Effector memory CD4-positive, alpha-beta T cell (primary cell): Measurements from ENCODE around the gene ZNF787.

ENCODE experiments used
- DNase-seq, 3 donors: peaks; one replicate each; pipeline ENCODE4 v3.0.0-alpha.2; 2020
- H3K27ac ChIP-seq: 2 replicates; pipeline ENCODE4 v1.7.0; 2013; ENCODE audit warnings: mild to moderate bottlenecking, low read length, moderate library complexity; ENCODE audit not compliant: insufficient read depth, poor library complexity, severe bottlenecking
- H3K27me3 ChIP-seq: replicated peaks from 2 replicates; pipeline ENCODE4 v1.7.0; 2013; ENCODE audit warnings: mild to moderate bottlenecking, low read length; ENCODE audit not compliant: insufficient read depth, control insufficient read depth, poor library complexity, severe bottlenecking
- H3K36me3 ChIP-seq: 2 replicates; pipeline ENCODE4 v1.7.0; 2013; ENCODE audit warnings: mild to moderate bottlenecking, low read length, moderate library complexity; ENCODE audit not compliant: control insufficient read depth, insufficient read depth
- H3K4me1 ChIP-seq: 2 replicates; pipeline ENCODE4 v1.7.0; 2013; ENCODE audit warnings: low read length, mild to moderate bottlenecking; ENCODE audit not compliant: control insufficient read depth, insufficient read depth, poor library complexity, severe bottlenecking
- H3K4me3 ChIP-seq: 2 replicates; pipeline ENCODE4 v1.7.0; 2013; ENCODE audit warnings: low read length, low read depth, mild to moderate bottlenecking; ENCODE audit not compliant: insufficient read depth, poor library complexity, severe bottlenecking
- H3K9me3 ChIP-seq: 2 replicates; pipeline ENCODE4 v1.7.0; 2013; ENCODE audit warnings: mild to moderate bottlenecking, low read length, moderate library complexity; ENCODE audit not compliant: control insufficient read depth

Gene ZNF787

DNA sequence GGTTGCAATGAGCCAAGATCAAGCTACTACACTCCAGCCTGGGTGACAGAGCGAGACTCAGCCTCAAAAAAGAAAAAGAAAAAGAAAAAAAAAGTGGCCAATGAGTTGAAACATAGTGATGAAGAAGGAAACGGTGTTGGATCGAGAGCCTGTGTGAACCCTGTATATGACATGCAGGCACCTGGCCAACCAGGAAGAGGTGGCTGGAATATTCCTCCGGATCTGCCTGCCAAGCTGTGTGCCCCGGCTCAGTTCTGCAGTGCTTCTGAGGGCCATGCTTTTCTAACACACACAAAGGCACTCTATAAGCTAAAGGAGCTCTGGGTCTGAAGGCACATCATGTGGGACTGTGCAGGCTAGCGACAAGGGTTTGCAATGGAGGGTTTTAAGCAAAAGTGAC lies 16.3 kb upstream of the ZNF787 start:
- H3K4me1 ChIP-seq = peaks cover 12% of the 10 kb centered on the region
- no peak for DNase-seq
- H3K36me3 ChIP-seq = no peaks in the 10 kb centered on the region
- no peak overlapping the region for H3K27ac ChIP-seq
- no peaks in the 10 kb centered on the region for H3K27me3 ChIP-seq
- H3K9me3 ChIP-seq = no peaks in the 10 kb centered on the region
- H3K4me3 ChIP-seq = no peak overlapping the region

- DNase-seq = no peak
- Histone ChIP-seq H3K27me3 (no peaks in the 10 kb centered on the region), H3K9me3 (no peaks in the 10 kb centered on the region), H3K27ac (no peak overlapping the region), H3K4me3 (no peak overlapping the region), H3K36me3 (no peaks in the 10 kb centered on the region), H3K4me1 (peaks cover 6% of the 10 kb centered on the region)
Observed at GRCh38 chr19:56136362-56136761, 15.3 kb upstream of the ZNF787 start.

- no peaks in the 10 kb centered on the region for H3K9me3 ChIP-seq
- no peak for DNase-seq
- H3K36me3 ChIP-seq = no peaks in the 10 kb centered on the region
- H3K4me1 ChIP-seq = no peaks in the 10 kb centered on the region
- no peaks in the 10 kb centered on the region for H3K27me3 ChIP-seq
- H3K4me3 ChIP-seq = no peak overlapping the region
- no peak overlapping the region for H3K27ac ChIP-seq
Observed at GRCh38 chr19:56134654-56134921, 13.5 kb upstream of the ZNF787 start.

DNA sequence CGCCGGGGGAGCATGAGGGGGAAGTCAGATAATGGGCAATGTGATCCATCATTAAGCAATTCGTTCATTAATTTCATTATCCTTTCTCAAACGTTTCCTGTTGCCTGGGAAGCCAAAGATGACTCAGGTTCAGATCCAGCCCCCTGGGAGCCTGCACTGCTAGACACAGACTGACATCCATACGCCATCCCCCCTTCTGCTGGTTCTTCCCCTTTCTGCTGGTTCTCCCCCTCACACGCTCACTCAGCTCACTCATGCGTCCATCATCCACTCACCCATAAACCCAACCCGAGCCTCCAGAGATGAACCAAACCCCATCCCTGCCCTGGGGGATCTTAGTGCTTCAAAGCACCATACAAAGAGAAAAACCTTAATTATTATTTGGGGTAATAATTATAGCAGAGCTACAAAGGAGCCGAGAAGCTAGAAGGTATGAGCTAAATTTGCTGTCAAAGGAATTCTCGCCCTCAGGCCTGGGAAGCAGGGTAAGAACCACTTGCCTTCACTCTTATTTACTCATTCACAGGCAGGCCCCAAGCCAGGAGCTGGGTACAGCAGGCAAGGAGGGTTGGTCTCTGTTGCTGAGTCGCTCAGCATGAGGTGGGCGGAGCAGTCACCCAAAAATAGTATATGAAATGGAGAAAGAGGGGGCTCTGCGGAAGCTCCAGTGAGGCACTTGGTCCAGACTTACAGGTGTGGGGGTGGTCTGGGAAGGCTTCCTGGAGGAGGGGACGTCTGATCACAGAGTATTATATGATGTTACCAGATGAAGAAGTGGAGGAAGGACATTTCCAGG lies 13.0 kb upstream of the ZNF787 start:
- Histone ChIP-seq H3K4me1 (no peaks in the 10 kb centered on the region), H3K4me3 (no peak overlapping the region), H3K36me3 (no peaks in the 10 kb centered on the region), H3K9me3 (no peaks in the 10 kb centered on the region), H3K27ac (no peak overlapping the region), H3K27me3 (no peaks in the 10 kb centered on the region)
- DNase-seq = no peak

DNA sequence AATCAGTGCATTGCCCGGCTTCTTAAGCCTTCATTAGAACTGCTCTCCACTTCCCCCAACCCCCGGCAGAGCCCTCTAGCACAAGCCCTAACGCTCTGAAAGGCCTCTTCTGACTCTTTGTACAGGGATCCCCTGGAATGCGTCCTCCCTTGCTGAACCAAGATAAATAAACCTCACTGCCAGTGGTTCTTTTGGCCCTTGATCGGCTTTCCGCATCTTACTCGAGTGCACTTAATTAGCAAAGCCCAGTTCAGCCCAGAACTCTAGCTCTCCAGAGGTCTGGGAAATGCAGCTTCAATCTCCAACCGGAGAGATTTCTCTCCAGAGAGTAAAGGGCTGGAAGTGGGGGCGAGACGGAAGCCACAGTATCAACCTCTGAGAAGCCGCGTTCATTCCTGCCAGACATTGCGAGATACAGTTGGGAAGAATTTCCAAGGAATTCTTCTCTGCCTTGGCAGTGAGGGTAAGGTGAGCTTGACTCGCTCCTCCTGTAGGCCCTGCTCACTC lies 11.3 kb upstream of the ZNF787 start:
- no peak overlapping the region for H3K27ac ChIP-seq
- H3K36me3 ChIP-seq = no peaks in the 10 kb centered on the region
- no peak for DNase-seq
- no peaks in the 10 kb centered on the region for H3K9me3 ChIP-seq
- no peaks in the 10 kb centered on the region for H3K27me3 ChIP-seq
- no peak overlapping the region for H3K4me3 ChIP-seq
- H3K4me1 ChIP-seq = no peaks in the 10 kb centered on the region

DNA sequence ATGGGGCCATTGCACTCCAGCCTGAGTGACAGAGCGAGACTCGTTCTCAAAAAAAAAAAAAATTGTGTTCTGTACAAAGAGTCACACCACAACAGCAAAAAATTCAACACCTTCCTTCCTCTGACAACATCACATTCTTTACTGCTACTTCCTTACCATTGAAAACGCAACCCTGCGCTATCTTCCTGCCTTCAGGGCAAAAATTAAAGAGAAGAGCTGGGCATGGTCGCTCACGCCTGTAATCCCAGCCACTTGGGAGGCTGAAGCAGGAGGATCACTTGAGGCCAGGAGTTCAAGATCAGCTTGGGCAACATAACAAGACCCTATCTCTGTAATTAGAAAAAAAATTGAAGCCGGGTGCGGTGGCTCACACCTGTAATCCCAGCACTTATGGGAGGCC lies 10.6 kb upstream of the ZNF787 start:
- Histone ChIP-seq H3K36me3 (no peaks in the 10 kb centered on the region), H3K4me1 (no peaks in the 10 kb centered on the region), H3K27ac (no peak overlapping the region)

DNA sequence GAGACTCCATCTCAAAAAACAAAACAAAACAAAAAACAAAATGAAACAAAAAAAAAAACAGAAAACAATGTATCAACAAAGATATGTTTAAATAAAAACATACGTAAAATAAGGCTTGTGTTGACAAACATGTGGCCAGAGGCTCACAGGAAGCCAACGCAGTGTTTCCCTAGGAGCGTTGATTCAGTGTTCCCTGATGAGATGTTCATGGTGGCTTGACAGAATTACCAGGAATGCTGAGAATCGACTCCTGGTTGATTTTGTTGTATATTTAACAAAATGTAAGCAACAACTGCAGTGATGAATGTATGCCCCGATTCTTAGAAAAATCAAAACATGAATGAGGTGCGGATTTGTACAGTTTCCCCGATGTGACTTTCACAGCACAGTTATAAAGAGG lies 8.9 kb upstream of the ZNF787 start:
- Histone ChIP-seq H3K4me3 (no peak overlapping the region), H3K27me3 (no peaks in the 10 kb centered on the region), H3K9me3 (no peaks in the 10 kb centered on the region), H3K4me1 (no peaks in the 10 kb centered on the region), H3K27ac (no peak overlapping the region), H3K36me3 (no peaks in the 10 kb centered on the region)
- no peak for DNase-seq

More for the DNA sequence above, 10.6 kb upstream of the ZNF787 start:
- H3K27me3 ChIP-seq = no peaks in the 10 kb centered on the region
- no peaks in the 10 kb centered on the region for H3K9me3 ChIP-seq
- DNase-seq = no peak
- H3K4me3 ChIP-seq = no peak overlapping the region

DNA sequence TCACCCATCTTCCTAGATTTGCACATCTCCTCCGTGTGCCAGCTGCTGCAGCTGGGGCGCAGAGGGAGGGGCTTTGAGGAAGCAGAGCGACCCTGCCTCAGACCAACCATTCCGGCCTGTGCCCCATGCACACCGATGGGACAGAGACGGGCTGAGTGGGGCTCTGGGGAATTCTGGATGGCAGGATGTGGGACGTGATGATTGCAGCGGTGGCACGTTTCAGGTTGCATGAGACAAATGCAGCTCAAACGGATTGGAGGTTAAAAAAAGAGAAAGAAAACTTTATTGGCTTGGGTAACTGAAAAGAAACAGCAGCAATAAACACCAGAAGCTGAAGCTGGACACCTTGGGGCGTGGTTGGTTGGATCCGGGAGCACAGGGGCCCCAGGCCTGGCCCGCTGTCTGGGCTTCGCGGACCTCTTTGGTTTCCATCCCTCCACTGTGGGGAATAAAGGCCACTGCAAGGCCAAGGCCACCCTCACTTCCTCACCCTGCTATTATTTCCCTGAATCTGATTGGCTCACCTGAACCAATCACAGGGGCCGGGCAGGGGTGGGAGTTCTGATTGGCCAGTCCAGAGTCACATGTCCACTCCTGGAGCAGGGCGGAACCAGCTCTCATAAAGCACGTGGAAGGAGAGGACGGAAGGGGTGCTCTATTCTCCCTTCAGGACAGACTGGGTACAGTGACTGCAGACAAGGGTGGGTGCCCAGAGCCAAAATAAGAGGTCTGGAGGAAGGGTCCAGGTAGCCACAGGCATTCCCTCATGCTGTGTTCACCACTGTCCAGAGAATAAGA lies 6.1 kb upstream of the ZNF787 start:
- Histone ChIP-seq H3K9me3 (no peaks in the 10 kb centered on the region), H3K4me1 (no peaks in the 10 kb centered on the region), H3K27me3 (no peaks in the 10 kb centered on the region), H3K4me3 (no peak overlapping the region), H3K27ac (no peak overlapping the region), H3K36me3 (no peaks in the 10 kb centered on the region)
- DNase-seq = no peak

- Histone ChIP-seq H3K4me1 (peaks cover 4% of the 10 kb centered on the region), H3K27ac (no peak overlapping the region), H3K27me3 (no peaks in the 10 kb centered on the region), H3K9me3 (no peaks in the 10 kb centered on the region), H3K4me3 (no peak overlapping the region), H3K36me3 (no peaks in the 10 kb centered on the region)
- no peak for DNase-seq
Observed at GRCh38 chr19:56125806-56126590, 4.9 kb upstream of the ZNF787 start.

DNA sequence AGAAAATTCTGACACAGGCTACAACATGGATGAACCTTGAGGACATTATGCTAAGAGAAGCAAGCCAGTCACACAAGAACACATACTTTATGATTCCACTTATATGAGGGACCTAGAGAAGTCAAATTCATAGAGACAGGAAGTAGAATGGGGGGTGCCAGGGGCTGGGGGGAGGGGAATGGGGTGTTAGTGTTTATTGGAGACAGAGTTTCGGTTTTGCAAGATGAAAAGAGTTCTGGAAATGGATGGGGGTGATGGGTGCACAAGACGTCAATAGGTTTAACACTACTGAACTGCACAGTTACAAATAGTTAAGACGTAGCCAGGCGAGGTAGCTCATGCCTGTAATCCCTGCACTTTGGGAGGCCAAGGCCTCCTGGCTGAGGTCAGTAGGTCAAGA lies 3.5 kb upstream of the ZNF787 start:
- peaks cover 10% of the 10 kb centered on the region for H3K4me1 ChIP-seq
- H3K27ac ChIP-seq = no peak overlapping the region
- no peaks in the 10 kb centered on the region for H3K9me3 ChIP-seq
- no peaks in the 10 kb centered on the region for H3K36me3 ChIP-seq
- DNase-seq = no peak
- no peaks in the 10 kb centered on the region for H3K27me3 ChIP-seq
- no peak overlapping the region for H3K4me3 ChIP-seq
